NK-92 (cell line): ENCODE data around the gene ENG.
"Not testable (repeated sequence)": the region's sequence is repeated elsewhere in the genome, so short reads cannot be mapped to it uniquely, and the experiment has no call there.

Experiments
- DNase-seq: peaks from one replicate; lab custom pipeline; 2025; ENCODE audit not compliant: unreplicated experiment; lab: John Stamatoyannopoulos, UW

Gene ENG

DNA sequence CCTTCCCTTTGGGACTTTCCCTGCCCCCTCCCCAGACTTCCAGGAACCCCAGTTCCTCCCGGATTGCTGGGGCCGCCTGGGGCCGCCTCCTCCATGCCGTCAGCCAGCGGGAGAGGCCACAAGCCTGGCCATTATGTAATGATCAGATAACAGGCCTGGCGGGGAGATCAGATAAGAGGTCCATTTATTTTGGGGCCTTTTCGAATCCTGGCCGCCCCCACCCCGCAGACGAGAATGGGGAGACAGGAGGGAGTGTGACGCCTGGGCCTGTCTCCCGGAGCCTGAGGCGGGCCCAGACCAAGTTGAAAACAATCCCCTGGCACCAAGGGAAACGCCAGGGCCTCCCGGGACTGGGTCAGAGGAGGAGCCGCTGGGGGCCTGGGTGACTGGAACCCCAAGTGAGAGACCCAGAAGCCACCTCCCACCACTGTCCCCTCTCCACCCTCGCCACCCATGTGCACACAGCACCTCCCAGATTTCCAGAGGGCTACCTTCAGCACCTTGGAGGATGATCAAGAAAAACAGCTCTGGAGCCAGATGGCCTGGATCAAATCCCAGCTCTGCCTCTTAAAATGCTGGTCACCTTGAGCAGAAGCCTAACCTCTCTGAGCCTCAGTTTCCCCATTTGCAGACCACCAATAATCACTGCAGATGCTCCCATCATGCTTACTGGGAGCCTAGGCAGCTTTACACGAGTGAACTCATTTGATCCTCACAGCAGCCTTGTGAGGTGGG, 7.8 kb downstream of the ENG start:
- no peak for DNase-seq

DNA sequence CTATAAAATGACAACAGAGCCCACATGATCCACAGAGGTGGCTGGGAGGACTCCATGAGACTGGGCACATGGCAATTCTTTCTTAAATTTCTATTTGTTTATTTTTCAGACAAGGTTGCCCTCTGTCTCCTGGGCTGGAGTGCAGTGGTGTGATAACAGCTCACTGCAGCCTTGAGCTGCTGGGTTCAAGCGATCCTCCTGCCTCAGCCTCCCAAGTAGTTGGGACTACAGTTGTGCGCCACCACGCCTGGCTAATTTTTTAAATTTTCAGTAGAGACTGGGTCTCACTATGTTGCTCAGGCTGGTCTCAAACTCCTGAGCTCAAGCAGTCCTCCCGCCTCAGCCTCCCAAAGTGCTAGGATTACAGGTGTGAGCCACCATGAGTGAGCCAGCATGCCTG, 8.8 kb downstream of the ENG start:
- not testable (repeated sequence) for DNase-seq

DNA sequence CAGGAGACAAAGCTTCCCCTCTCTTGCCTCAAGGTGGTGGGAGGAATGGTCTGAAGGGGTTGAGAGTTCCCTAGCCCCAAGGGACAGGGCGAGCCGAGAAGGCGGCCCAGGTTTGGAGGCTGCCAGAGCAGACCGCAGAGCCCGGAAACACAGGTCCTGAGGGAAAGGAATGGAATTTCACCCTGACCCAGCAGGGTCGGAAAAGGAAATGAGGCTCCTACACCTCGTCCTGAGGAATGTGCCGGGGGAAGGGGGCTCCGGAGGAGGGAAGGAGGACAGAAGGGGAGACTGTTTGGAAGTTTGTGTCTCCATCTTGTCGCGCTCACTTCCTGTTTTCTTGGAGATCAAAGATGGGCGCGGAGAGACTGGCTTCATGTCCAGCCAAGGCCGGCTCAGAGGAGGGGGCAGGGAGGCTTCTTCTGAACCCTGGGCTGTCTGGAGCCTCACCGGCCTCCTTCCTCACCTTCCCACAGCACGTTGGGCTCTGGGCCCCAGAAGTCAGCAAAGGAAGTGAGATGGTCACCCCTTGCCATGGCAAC, 9.6 kb downstream of the ENG start:
- DNase-seq = no peak

DNA sequence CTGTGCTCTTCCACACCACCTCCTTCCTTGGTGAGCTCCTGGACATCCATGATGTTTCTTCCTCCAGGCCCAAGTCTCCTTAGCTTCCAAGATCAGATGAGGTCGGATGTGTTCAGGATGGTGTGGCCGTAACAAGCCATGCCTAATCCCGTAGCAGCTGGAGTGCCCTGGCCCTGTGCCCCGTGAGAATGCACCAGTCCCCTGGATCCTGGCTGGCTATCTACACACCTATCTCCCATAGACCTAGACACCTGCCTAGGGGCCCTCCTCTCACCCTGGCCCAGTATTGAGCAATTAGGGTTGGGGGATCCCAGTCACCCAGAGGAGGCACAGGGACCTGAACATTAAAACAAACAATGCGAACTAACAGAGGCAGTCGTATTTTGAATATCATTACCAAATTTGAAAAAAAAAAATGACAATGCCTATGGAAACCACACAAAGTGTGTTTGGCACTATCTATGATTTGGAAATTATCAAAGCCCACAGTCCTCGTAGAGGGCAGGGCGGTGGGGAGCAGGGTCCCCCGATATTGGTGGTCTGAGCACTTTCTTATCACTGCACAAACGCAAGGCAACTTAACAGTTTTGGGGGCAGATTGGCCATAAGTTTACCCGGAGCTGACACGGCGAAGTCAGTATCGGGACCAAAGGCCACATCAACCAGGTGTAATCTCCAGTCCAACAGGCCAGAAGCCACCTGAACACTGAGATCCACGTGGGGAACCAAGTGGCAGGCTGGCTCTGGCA, 13.2 kb downstream of the ENG start:
- DNase-seq = no peak

DNA sequence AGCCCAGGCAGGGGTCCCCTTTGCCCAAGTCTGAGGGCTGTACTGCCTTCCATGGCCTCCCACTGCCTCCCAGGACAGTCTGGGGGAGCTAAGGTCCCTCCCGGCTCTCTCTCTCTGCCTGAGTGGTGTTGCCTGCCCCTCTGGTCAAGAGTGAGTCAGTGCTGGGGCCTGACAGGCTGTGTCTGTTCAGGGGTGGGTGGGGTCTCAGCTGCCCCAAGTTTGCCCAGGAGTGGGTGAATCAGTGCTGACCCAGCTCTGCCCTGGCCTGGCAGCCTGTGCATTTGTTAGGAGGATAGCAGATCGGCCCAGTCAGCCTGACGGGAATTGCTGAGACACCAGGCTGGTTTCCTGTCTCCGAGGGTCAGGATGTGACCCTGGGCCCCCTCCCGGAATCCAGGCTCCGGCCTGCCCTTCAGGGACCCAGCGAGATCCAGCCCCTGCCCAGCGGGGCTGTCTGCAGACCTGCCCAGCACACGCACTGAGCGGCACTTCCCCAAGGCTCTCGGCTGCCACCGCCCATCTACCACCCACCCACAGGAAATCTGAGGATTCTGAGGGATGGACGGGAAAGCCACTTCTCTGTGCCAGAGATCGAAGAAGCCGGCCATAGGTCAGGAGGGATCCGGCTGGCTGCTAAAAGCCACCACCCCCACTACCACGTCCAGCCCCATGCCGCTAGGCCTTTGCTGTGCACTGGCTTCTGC, 15.9 kb downstream of the ENG start:
- DNase-seq = no peak

DNA sequence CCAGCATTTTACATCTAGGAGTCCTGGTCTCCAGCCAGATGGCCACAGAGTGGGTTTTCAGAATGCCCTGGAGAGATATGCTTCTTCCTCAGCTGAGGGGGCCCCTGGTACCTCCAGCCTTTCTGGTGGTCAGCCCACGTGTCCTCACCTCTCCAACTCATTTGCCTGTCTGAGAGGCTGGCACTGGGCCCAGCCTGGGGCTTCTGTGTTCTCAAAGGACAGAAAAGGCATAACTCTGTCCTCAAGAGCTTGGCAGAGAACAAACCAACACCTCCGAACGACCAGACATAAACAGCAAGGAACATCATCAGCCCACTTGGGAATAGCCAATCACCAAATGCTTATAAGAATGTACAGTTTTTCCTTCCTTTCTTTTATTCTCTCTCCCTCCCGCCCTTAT, 17.1 kb downstream of the ENG start:
- no peak for DNase-seq

DNA sequence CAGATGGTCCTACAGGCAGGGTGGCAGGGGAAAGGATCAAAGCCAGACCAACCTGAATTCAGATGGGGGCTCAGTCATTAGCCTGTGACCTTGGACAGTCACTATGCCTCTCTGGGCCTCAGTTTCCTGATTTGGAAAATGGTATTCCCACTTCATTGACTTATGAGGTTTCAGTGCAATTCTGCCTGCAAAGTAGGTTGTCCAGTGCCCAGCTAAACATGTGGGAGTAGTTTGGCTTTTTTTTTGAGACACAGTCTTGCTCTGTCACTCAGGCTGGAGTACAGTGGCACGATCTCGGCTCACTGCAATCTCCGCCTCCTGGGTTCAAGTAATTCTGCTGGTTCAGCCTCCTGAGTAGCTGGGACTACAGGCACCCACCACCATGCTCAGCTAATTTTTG, 17.9 kb downstream of the ENG start:
- not testable (repeated sequence) for DNase-seq

DNA sequence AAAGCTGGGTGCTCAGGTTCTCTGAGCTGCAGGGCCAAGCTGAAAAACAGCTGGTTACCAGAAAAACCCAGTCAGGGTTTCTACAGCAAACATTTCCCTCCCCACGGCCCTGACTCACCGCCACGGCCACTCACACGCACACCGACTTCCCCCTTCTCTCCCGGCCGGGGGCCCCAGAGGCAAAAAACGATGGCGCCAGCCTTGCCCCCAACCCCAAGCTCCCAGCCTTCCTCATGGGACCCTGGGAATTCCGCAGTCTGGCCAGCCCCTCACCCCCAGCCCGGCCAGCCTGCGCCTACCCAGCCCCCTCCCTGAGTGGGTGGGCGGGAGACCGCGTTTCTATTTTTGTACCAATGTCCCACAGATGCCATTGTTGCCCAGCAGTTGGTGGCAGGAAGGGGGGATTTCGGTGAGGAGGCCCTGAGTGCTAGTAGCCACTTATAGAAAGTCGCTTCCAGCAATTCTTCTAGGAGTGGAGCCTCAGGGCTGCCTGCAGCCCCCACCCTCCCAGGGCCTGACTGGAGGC, 18.4 kb downstream of the ENG start:
- DNase-seq = no peak

DNA sequence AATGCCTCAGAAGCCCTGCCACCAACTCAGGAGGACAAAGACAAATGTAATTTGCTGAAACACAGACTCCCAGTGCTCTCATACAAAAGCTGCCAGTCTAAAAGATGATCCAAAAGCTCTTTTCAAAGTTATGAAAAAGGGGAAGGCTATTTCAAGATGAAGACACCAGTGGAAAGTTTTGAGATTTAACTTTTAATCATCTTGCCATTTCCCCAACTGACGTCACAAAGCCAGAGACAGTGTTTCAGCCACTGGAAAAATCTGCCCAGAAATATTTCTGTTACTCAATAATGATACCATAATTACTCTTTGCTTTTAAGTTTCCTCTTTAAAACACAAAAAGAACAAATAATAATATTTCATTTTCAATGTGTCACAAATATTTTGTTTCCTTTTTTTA, 20.9 kb downstream of the ENG start:
- DNase-seq = no peak

DNA sequence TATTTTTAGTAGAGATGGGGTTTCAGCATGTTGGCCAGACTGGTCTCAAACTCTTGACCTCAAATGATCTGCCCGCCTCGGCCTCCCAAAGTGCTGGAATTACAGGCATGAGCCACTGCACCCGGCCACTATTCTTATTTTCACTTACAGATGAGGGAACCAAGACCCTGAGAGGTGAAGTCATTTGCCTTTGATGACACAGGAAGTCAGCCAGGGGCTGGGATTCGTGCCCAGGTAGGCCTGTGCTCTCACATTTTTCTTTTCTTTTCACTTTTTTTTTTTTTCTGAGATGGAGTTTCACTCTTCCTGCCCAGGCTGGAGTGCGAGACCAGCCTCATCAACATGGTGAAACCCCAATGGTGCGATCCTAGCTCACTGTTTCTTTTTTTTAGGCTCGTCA, 22.2 kb downstream of the ENG start:
- DNase-seq = no peak

DNA sequence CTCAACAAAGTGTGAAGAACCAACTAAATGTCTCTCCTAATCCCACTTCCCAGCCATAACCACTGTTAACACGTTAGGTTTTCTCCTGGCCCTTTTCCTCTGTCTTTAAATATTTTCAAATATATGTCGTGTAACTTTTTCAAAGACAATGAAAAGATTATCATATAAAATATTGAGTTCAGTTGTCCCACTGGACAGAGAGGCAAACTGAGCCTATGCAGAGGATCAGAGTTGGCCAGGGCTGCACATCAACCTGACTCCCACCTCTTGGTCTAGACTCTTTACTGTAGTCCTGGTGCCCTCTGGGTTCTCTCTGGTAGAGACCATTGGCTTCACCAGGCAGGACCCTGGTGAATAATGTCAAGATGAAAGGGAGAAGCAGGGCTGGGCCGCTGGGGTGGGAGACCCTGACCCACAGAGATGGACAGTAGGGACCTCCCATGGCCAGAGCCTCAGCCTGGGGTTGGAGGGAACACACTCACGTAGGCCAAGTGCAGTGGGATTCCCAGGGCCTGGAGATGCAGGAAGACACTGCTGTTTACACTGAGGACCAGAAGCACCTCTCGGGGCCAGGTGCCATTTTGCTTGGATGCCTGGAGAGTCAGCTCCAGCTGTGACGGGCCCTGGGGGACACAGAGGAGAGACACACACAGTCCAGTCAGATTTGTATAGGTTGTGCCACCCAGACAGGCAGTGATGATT, 25.1 kb downstream of the ENG start:
- no peak for DNase-seq

DNA sequence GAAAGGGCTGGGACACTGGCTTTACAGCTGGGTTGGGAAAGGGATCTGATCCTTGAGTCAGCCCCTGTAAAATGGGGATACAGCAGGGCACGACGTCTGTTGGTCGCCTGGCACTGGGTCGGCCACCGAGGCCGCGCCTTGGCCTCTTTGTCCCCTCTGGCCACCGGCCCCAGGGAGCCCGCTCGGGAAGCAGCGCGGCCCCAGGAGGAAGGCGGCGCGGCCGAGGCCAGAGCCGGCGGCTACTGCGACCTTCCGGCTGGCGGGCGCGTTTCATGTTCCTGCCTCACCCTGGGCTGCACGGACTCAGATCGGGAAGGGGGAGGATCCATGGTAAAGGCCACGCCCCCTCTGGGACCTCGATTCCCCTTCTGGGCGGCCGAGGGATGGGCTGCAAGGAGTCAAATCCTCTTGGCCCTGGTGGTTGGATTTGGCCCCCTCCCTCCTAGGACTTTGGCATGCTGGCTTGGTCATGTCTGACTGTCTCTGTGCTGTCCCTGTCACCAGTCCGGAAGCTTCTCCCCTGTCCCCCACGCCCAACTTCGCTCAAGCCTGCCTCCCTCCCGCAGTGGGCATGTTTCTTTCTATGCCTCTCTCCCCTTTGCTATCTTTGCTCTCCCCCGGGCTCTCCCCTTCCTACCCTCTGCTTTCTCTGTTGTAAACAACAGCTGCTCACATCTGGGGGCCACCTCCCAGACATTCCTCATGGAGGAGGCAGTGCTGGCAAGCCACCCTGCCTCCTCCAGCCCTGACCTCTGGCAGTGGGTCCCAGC, 26.0 kb downstream of the ENG start:
- no peak for DNase-seq

DNA sequence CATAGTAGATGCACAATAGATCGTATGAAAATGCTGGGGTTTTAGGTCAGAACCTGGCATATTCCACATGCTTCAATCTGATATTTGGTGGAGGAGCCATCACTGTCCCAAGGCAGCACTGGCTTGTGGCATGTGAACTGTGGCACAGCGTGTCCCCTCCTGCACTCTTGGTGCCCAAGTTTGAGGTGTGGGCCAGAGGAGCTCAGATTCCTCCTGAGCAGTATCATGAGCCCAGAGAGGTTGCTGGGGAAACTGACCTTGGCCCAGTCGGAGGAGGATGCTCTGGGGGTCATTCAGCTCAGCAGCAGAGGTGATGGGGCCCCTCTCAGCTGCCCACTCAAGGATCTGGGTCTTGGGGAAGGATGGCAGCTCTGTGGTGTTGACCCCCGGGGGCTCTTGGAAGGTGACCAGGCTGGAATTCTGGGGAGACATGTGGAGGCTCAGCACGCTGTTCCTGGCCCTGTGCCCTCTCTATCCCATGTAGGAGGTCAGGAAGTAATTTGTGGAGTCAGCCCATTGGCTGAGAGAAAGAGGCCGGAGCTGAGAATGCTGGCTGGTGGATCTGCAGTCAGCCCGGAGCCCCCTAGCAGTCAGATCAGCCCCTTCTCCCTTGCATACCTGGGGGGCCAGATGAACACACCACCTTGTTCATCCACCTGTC, 28.1 kb downstream of the ENG start:
- DNase-seq = no peak

DNA sequence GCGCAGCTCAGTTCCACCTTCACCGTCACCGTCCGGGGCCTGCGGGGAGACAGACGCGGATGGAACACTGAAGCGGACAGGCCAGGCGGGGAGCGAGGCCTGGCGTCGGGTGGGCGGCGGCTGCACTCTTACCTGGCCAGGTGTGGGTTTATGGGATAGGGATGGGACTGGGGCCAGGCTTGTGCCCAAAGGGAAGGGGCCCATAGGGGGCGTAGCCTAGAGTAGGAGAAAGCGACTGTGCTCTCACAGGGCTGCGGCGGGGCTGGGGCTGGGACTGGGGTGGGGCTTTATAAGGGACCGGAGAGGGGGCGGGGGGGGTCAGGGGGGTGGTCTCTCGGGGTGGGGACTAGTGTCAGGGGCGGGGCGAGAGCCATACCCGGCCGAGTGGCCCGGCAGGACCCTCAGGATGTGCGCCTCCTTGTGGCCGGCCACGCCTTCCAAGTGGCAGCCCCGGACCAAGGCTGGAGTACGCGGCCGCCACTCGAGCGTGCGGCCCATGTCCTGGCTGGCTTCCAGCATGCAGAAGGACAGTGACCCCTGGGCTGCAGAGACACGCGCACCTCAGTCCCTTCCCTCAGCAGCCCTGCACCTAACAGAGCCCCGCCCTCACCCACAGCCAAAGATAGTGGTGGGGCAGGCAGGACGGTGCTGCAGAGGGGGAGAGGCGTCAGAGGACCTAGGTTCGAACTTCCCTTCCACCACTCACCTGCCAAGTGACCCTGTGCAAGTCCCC, 29.0 kb downstream of the ENG start:
- DNase-seq = no peak

DNA sequence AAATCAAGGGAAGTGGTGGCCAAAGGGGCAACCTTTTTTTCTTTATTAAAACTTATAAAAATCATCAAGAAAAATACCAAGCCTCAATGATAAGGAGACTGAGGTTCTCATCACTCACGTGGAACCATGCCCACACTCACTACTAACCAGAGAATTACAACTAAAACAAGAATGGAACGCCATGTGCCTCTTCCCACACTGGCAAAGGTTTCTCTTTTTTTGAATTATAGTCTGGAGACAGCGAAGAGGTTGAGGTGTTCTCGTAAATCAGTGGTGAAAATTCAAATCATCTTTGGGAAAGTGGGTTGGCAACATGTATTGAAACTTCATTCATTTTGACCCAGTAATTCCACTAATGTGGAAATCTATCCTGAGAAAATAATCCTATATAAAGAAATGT, 32.4 kb downstream of the ENG start:
- no peak for DNase-seq

DNA sequence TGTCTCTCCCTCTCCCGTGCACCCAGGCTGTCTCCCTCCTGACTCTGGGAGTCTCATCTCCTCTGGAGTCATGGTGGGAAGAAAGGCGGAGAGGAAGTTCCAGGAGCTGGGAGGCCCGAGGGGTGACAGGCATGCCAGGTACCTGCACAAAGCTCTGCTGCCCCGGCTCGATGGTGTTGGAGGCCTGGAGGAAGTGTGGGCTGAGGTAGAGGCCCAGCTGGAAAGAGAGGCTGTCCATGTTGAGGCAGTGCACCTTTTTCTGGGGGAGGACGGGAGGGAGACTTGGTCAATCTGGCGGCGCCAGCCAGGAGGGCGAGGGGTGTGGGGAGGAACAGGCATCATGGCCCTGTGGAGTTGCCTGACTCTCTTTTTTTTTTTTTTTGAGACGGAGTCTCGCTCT, 35.9 kb downstream of the ENG start:
- DNase-seq = no peak

DNA sequence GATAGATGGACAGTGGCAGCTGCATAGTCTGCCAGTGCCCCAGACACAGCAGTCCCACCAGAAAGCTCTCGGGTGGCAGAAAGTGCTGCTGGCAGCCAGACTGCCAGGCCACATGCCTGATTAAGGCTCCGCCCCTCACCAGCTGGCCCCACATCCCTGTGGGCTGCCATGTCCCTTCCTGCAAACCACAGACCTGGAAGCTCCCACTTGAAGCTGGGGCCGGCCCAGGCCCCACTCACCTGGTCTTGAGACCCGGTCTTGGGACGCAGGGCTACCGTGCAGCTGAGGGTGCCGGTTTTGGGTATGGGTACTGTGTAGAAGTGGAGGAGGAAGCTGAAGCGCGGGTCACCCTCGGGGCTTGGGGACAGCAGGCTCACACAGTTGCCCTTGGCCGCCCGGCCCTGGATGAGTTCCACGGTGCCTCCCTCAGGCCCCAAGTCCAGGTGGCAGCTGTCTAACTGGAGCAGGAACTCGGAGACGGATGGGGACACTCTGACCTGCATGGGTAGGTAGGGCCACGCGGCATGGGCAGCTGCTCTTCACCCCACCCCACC, 36.5 kb downstream of the ENG start:
- DNase-seq = no peak

DNA sequence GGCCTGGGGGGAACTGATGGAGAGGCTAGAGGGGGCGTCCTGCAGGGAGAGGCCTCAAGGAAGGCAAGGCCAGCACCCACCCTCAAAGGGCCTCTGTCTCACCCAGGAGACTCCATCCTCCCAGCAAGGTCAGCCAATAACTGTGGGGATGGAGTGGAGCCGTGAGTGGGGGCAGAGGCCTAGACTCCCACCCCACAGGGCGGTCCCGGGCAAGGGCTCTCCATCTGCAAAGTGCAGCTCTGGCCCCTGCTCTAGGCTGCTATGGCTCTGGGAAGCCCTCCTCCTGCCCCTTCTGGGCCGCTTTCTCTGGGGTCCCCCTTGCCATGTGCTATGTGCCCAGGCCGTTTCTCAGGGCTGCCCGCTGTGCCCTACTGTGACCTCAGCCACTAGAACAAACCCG, 37.7 kb downstream of the ENG start:
- DNase-seq = no peak

DNA sequence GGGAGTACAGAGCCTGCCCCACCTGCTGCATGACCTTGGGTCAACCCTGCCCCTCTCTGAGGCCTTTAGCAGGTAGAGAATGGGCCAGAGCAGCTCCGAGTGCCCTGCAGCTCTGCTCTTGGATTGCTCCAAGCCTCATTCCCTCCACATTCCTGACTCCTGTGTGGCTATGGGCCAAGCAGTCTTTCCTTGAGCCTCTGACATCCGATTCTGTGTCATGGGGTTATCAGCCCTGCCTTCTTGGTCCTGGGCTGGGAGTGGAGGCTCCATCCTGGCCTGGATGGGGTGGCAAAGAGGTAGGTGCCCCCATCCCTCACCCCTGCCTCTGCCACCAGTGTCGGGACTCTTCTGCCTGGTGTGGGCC, 38.1 kb downstream of the ENG start:
- DNase-seq = no peak
